K562 (cell line): ENCODE data around the gene LTBP1. TPM values are rescaled to one million over a fixed set of nuclear protein-coding genes. Genes with fewer than 3 reads are reported as not detected.

Experiments
- ATAC-seq: fragments of 200-7000 bp; cut with Tn5 transposase; 3 replicates; pipeline ENCODE4 v1.9.1; 2020; ENCODE audit warnings: moderate library complexity
- BruUV-seq: library from RNA; stranded (reverse); fragments of 400-500 nt; replicated peaks from 2 replicates; lab custom pipeline; 2021; lab: Mats Ljungman, UMichigan
- CTCF ChIA-PET: fragments of 300-600 bp; formaldehyde crosslinking; extraction: SDS; loops from one replicate; lab custom pipeline; 2021; ENCODE audit warnings: low intra/inter-chr PET ratio; lab: Yijun Ruan, JAX
- POLR2A ChIA-PET: fragments of 300-600, 350-650 bp; sonication (Branson Sonifier 250); formaldehyde crosslinking; extraction: SDS; loops from one replicate; lab custom pipeline; 2021; ENCODE audit warnings: antibody characterized with exemption, inconsistent platforms; lab: Yijun Ruan, JAX
- DNase-seq, 4 experiments: peaks; one replicate each; pipeline versions ENCODE4 v3.0.0 to v3.0.0-alpha.2; 2011 to 2018; ENCODE audit warnings: low spot score in 3 of 4, mixed read lengths in 3 of 4; ENCODE audit errors: extremely low read depth in 1 of 4
- FAIRE-seq: peaks from 2 replicates; lab custom pipeline; 2011; peaks lifted over from hg19 to GRCh38; lab: Jason Lieb, UNC
- H2AFZ ChIP-seq: 2 replicates; pipeline ENCODE4 v1.6.0; 2011; ENCODE audit warnings: low read depth, low read length, control low read depth, inconsistent platforms
- H3K27ac ChIP-seq: fragments of 200-600 bp; 3 replicates; pipeline ENCODE4 v1.8.0; 2011; ENCODE audit warnings: low read depth, mild to moderate bottlenecking, control low read depth, inconsistent platforms, low read length, moderate library complexity, mixed read lengths; ENCODE audit errors: extremely low read depth
- H3K27me3 ChIP-seq, 2 experiments: fragments of 300-600 bp in 1 of 2; 2 replicates in 1 of 2; 3 replicates in 1 of 2; pipeline versions ENCODE4 v1.6.0 to v1.8.0; 2011; ENCODE audit warnings: inconsistent platforms in 2 of 2, low read length in 2 of 2, mild to moderate bottlenecking in 1 of 2, mixed read lengths in 1 of 2, moderate library complexity in 1 of 2; ENCODE audit not compliant: control insufficient read depth in 2 of 2, insufficient read depth in 2 of 2
- H3K36me3 ChIP-seq: fragments of 300-600 bp; 3 replicates; pipeline ENCODE4 v1.8.0; 2011; ENCODE audit warnings: mild to moderate bottlenecking, low read length, inconsistent platforms; ENCODE audit not compliant: control insufficient read depth, insufficient read depth
- H3K4me1 ChIP-seq, 2 experiments: fragments of 200-600 bp in 1 of 2; replicated peaks in 1 of 2; 2 replicates in 1 of 2; 3 replicates in 1 of 2; pipeline versions ENCODE4 v1.5.1 to v1.8.0; 2011; ENCODE audit warnings: inconsistent platforms in 2 of 2, low read length in 2 of 2, mild to moderate bottlenecking in 1 of 2, mixed read lengths in 1 of 2, moderate library complexity in 1 of 2; ENCODE audit not compliant: control insufficient read depth in 2 of 2, insufficient read depth in 2 of 2
- H3K4me2 ChIP-seq: 2 replicates; pipeline ENCODE4 v1.6.1; 2011; ENCODE audit warnings: low read length, control low read depth, inconsistent platforms, mixed read lengths; ENCODE audit not compliant: insufficient read depth
- H3K4me3 ChIP-seq: fragments of 200-600 bp; sonication (generic), shearing (Covaris generic); 2 replicates; pipeline ENCODE4 v1.5.1; 2016; ENCODE audit warnings: control low read depth, inconsistent platforms
- H3K79me2 ChIP-seq: fragments of 200-600 bp; 3 replicates; pipeline ENCODE4 v1.8.0; 2011; ENCODE audit warnings: low read length, inconsistent platforms; ENCODE audit not compliant: control insufficient read depth, insufficient read depth
- H3K9ac ChIP-seq, 2 experiments: 2 replicates each; pipeline versions ENCODE4 v1.6.0 to v1.6.1; 2011; ENCODE audit warnings: low read depth in 2 of 2, low read length in 2 of 2, control low read depth in 1 of 2, inconsistent platforms in 1 of 2, mild to moderate bottlenecking in 1 of 2, mixed read lengths in 1 of 2; ENCODE audit not compliant: insufficient read depth in 1 of 2
- H3K9me1 ChIP-seq: one replicate; pipeline ENCODE4 v1.6.0; 2011; ENCODE audit warnings: inconsistent platforms, mild to moderate bottlenecking, low read length, moderate library complexity; ENCODE audit not compliant: control insufficient read depth, insufficient read depth
- H3K9me3 ChIP-seq: replicated peaks from 2 replicates; pipeline ENCODE4 v1.5.1; 2011; ENCODE audit warnings: low read depth, low read length, inconsistent platforms; ENCODE audit not compliant: control insufficient read depth, insufficient read depth
- H4K20me1 ChIP-seq: replicated peaks from 2 replicates; pipeline ENCODE4 v1.6.1; 2011; ENCODE audit warnings: low read length, inconsistent platforms, mixed read lengths; ENCODE audit not compliant: control insufficient read depth, insufficient read depth
- CBFA2T3 ChIP-seq: fragments of 450-650 bp; IDR thresholded peaks from 2 replicates; pipeline ENCODE4 v1.6.1; 2017
- FOXO4 ChIP-seq: fragments of 450-650 bp; formaldehyde crosslinking; IDR thresholded peaks from 2 replicates; pipeline ENCODE4 v1.4.0; 2020; ENCODE audit warnings: mild to moderate bottlenecking, moderate library complexity
- GTF2F1 ChIP-seq: IDR thresholded peaks from 2 replicates; pipeline ENCODE4 v1.6.1; 2011; ENCODE audit warnings: low read depth, low read length, improper control_type of control experiment
- KLF1 ChIP-seq: fragments of 450-650 bp; IDR thresholded peaks from 2 replicates; pipeline ENCODE4 v1.6.1; 2016; ENCODE audit warnings: missing genetic modification characterization, missing compliant biosample characterization
- MAZ ChIP-seq, 2 experiments: fragments of 450-650 bp in 1 of 2; sonication (generic) in 1 of 2; formaldehyde crosslinking; IDR thresholded peaks in 1 of 2; conservative IDR thresholded peaks in 1 of 2; 2 replicates each; pipeline versions ENCODE4 v1.4.0 to v1.5.0; 2020; ENCODE audit warnings: mild to moderate bottlenecking in 1 of 2, missing genetic modification reagents in 1 of 2
- MBD2 ChIP-seq: sonication (generic); IDR thresholded peaks from 2 replicates; pipeline ENCODE4 v1.6.1; 2016; ENCODE audit warnings: low read depth, borderline replicate concordance
- MLLT1 ChIP-seq, 2 experiments: fragments of 450-650 bp; IDR thresholded peaks; 2 replicates each; pipeline ENCODE4 v1.6.1; 2016
- SNIP1 ChIP-seq: fragments of 450-650 bp; IDR thresholded peaks from 2 replicates; pipeline ENCODE4 v1.7.1; 2017; ENCODE audit warnings: low read depth, mild to moderate bottlenecking
- SRF ChIP-seq, 2 experiments: fragments of 250-450, 450-650 bp in 1 of 2; sonication (Bioruptor Pico) in 1 of 2; sonication (generic) in 1 of 2; formaldehyde crosslinking; IDR thresholded peaks; 2 replicates each; pipeline versions ENCODE4 v1.5.0 to v1.5.1; 2020 to 2022; ENCODE audit warnings: mild to moderate bottlenecking in 1 of 2, missing genetic modification reagents in 1 of 2
- SRSF7 ChIP-seq: fragments of 200-400 bp; formaldehyde crosslinking; optimal IDR thresholded peaks from 2 replicates; pipeline ENCODE3; 2017; ENCODE audit warnings: mild to moderate bottlenecking, low read depth, low read length
- WGBS: fragments of 100-300 bp; shearing (Covaris generic); methylation state at CpG from one replicate; pipeline ENCODE4 v1.1.6; 2016; ENCODE audit warnings: low coverage, mixed read lengths; ENCODE audit not compliant: insufficient coverage; ENCODE audit errors: missing lambda C conversion rate; 5-methylcytosine and 5-hydroxymethylcytosine counted together
- in situ Hi-C: fragments of 300-500 bp; cut with MboI; formaldehyde crosslinking; loops from 4 replicates; pipeline ENCODE4 v1.15.0; 2018; ENCODE audit warnings: inconsistent platforms, mixed read lengths
- intact Hi-C: fragments of 100-400 bp; cut with micrococcal nuclease; formaldehyde crosslinking; loops from 2 replicates; pipeline ENCODE4 v1.14.2; 2022
- polyA plus RNA-seq, 8 experiments: library from polyadenylated mRNA; depleted of rRNA in 4 of 8; stranded (reverse) in 5 of 8; unstranded in 3 of 8; fragments of >200 nt; fragmentation: Nextera tagmentation in 2 of 8; fragmentation: Illumina TruSeq in 1 of 8; extraction: Ambion mirVana in 2 of 8; extraction: Trizol in 1 of 8; gene quantifications; 2 replicates each; pipeline versions ENCODE4 v1.2.1 to v1.2.3, GENCODE V29; 2011 to 2014; ENCODE audit warnings: inconsistent platforms in 1 of 8, missing spikeins in 1 of 8
- total RNA-seq, 7 experiments: library from RNA; depleted of rRNA in 6 of 7; stranded (reverse); fragments of >200 nt in 6 of 7; fragmentation: Illumina TruSeq in 2 of 7; extraction: Trizol in 2 of 7; gene quantifications; 2 replicates each; pipeline versions ENCODE4 v1.2.1 to v1.2.3, GENCODE V29; 2011 to 2021; ENCODE audit warnings: low replicate concordance in 1 of 7
- TF ChIP-seq, protein P1 (sequence below): sonication (generic); formaldehyde crosslinking; IDR thresholded peaks from 2 replicates; pipeline ENCODE4 v1.8.1; 2023; ENCODE audit warnings: missing genetic modification reagents, mild to moderate bottlenecking, borderline replicate concordance
- TF ChIP-seq, protein P2 (sequence below): fragments of 250-450 bp; sonication (Bioruptor Pico); IDR thresholded peaks from 2 replicates; pipeline ENCODE4 v1.4.0; 2020; ENCODE audit warnings: mild to moderate bottlenecking, moderate library complexity
- TF ChIP-seq, protein P3 (sequence below): fragments of 250-450 bp; sonication (Bioruptor Pico); IDR thresholded peaks from 2 replicates; pipeline ENCODE4 v1.8.0; 2021; ENCODE audit warnings: borderline replicate concordance, mild to moderate bottlenecking, moderate library complexity; ENCODE audit not compliant: poor library complexity, severe bottlenecking

The LTBP1 gene
- total and polyA plus RNA-seq, 9 of the 15 experiments (the other 6 are each of a cell fraction or from before 2014, with no cell fraction given), result 3.6 to 16.4 (median 8.5) TPM

- ATAC-seq (no peak), FAIRE-seq (no peak), DNase-seq (no peak)
- WGBS, result 52% methylated on average over 4 of the region's 4 CpGs
- Histone ChIP-seq H3K4me1 (peaks cover 0 to 6% of the 10 kb centered on the region in 2 experiments; a peak in 2 of 5 replicates), H3K9ac (no peak overlapping the region), H3K9me3 (no peaks in the 10 kb centered on the region), H3K79me2 (no peaks in the 10 kb centered on the region), H4K20me1 (no peaks in the 10 kb centered on the region), H3K4me3 (no peak overlapping the region), H3K27ac (no peak overlapping the region), H3K9me1 (no peaks in the 10 kb centered on the region), H3K4me2 (no peak overlapping the region), H2AFZ (no peak overlapping the region), H3K36me3 (no peaks in the 10 kb centered on the region), H3K27me3 (no peaks in the 10 kb centered on the region)
- intact Hi-C loops, result loop anchor here (5.0 to 10.0 kb wide), 2 partner anchors 230 to 317 kb away; no protein-coding TSS in a partner anchor
- ChIA-PET POLR2A (no interaction called here), CTCF (no interaction called here)
- no TSS peak for BruUV-seq
- in situ Hi-C loops, result no loop called here
- TF ChIP-seq MAZ (CRISPR knock-in tag; conservative IDR thresholded peaks at IDR 0.05 in 1 of 2, IDR thresholded peaks at IDR 0.05 in 1 of 2) (no peak), MLLT1 (IDR thresholded peaks at IDR 0.05) (no peak), MBD2 (no peak), SNIP1 (no peak), KLF1 (tag) (no peak), SRSF7 (no peak), SRF (CRISPR knock-in tag; IDR thresholded peaks at IDR 0.05) (no peak), GTF2F1 (no peak), FOXO4 (CRISPR knock-in tag) (no peak), CBFA2T3 (no peak)
- TF ChIP-seq, protein P1, sequence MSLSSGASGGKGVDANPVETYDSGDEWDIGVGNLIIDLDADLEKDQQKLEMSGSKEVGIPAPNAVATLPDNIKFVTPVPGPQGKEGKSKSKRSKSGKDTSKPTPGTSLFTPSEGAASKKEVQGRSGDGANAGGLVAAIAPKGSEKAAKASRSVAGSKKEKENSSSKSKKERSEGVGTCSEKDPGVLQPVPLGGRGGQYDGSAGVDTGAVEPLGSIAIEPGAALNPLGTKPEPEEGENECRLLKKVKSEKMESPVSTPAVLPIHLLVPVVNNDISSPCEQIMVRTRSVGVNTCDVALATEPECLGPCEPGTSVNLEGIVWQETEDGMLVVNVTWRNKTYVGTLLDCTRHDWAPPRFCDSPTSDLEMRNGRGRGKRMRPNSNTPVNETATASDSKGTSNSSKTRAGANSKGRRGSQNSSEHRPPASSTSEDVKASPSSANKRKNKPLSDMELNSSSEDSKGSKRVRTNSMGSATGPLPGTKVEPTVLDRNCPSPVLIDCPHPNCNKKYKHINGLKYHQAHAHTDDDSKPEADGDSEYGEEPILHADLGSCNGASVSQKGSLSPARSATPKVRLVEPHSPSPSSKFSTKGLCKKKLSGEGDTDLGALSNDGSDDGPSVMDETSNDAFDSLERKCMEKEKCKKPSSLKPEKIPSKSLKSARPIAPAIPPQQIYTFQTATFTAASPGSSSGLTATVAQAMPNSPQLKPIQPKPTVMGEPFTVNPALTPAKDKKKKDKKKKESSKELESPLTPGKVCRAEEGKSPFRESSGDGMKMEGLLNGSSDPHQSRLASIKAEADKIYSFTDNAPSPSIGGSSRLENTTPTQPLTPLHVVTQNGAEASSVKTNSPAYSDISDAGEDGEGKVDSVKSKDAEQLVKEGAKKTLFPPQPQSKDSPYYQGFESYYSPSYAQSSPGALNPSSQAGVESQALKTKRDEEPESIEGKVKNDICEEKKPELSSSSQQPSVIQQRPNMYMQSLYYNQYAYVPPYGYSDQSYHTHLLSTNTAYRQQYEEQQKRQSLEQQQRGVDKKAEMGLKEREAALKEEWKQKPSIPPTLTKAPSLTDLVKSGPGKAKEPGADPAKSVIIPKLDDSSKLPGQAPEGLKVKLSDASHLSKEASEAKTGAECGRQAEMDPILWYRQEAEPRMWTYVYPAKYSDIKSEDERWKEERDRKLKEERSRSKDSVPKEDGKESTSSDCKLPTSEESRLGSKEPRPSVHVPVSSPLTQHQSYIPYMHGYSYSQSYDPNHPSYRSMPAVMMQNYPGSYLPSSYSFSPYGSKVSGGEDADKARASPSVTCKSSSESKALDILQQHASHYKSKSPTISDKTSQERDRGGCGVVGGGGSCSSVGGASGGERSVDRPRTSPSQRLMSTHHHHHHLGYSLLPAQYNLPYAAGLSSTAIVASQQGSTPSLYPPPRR, result no peak
- TF ChIP-seq, protein P2, sequence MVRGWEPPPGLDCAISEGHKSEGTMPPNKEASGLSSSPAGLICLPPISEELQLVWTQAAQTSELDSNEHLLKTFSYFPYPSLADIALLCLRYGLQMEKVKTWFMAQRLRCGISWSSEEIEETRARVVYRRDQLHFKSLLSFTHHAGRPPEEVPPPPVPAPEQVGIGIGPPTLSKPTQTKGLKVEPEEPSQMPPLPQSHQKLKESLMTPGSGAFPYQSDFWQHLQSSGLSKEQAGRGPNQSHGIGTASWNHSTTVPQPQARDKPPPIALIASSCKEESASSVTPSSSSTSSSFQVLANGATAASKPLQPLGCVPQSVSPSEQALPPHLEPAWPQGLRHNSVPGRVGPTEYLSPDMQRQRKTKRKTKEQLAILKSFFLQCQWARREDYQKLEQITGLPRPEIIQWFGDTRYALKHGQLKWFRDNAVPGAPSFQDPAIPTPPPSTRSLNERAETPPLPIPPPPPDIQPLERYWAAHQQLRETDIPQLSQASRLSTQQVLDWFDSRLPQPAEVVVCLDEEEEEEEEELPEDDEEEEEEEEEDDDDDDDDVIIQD (CRISPR knock-in tag), result no peak
- TF ChIP-seq, protein P3, sequence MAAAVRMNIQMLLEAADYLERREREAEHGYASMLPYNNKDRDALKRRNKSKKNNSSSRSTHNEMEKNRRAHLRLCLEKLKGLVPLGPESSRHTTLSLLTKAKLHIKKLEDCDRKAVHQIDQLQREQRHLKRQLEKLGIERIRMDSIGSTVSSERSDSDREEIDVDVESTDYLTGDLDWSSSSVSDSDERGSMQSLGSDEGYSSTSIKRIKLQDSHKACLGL (CRISPR knock-in tag), result no peak
Measured at GRCh38 chr2:33272001-33272400, 325.2 kb downstream of the LTBP1 start.
